ENCODE measurements around the gene SECISBP2L.

Gene SECISBP2L

GRCh38 chr15:49031804-49032203 lies 14.4 kb downstream of the SECISBP2L start:
- TF ChIP-seq POLR2AphosphoS5 (IDR thresholded peaks at IDR 0.05; ENCODE audit: low read depth, low read length) (no peak), FOXP2 (optimal IDR thresholded peaks at IDR 0.05; ENCODE audit: borderline replicate concordance, extremely low read depth, extremely low read length, insufficient read depth) (no peak)

DNA sequence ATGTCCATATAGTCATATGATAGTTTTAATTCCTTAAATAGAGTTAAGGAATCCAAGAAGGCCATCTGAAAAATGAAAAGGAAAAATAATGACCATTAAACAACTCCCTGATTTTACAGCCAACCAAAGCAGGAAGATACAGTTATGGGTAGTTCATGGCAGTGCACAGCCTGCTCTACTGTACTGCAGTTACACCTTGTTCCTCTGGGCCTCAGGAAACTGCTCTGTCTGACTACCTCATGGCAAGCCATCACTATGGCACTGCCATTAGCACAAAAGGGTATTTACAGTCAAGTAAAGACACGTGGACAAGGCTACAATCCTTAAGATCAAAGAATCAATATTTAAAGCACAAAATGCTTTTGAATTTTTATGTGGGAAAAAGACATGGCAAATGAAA lies 19.5 kb downstream of the SECISBP2L start:
- TF ChIP-seq SIN3A (IDR thresholded peaks at IDR 0.05; ENCODE audit: borderline replicate concordance, insufficient read depth, low read length) = no peak
- TF ChIP-seq, protein P1, sequence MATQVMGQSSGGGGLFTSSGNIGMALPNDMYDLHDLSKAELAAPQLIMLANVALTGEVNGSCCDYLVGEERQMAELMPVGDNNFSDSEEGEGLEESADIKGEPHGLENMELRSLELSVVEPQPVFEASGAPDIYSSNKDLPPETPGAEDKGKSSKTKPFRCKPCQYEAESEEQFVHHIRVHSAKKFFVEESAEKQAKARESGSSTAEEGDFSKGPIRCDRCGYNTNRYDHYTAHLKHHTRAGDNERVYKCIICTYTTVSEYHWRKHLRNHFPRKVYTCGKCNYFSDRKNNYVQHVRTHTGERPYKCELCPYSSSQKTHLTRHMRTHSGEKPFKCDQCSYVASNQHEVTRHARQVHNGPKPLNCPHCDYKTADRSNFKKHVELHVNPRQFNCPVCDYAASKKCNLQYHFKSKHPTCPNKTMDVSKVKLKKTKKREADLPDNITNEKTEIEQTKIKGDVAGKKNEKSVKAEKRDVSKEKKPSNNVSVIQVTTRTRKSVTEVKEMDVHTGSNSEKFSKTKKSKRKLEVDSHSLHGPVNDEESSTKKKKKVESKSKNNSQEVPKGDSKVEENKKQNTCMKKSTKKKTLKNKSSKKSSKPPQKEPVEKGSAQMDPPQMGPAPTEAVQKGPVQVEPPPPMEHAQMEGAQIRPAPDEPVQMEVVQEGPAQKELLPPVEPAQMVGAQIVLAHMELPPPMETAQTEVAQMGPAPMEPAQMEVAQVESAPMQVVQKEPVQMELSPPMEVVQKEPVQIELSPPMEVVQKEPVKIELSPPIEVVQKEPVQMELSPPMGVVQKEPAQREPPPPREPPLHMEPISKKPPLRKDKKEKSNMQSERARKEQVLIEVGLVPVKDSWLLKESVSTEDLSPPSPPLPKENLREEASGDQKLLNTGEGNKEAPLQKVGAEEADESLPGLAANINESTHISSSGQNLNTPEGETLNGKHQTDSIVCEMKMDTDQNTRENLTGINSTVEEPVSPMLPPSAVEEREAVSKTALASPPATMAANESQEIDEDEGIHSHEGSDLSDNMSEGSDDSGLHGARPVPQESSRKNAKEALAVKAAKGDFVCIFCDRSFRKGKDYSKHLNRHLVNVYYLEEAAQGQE (IDR thresholded peaks at IDR 0.05; ENCODE audit: insufficient read depth in 1 of 2, low read depth in 2 of 2, low read length in 2 of 2) = no peak
- TF ChIP-seq FOXP2 (optimal IDR thresholded peaks at IDR 0.05; ENCODE audit: borderline replicate concordance, extremely low read depth, extremely low read length, insufficient read depth) = no peak
- no peak for TF ChIP-seq POLR2AphosphoS5 (IDR thresholded peaks at IDR 0.05; ENCODE audit: low read depth, low read length)
- TF ChIP-seq TAF1 (IDR thresholded peaks at IDR 0.05; ENCODE audit: borderline replicate concordance, insufficient read depth, low read length) = no peak

- TF ChIP-seq TAF1 (IDR thresholded peaks at IDR 0.05; ENCODE audit: borderline replicate concordance, insufficient read depth, low read length) (no peak), POLR2AphosphoS5 (IDR thresholded peaks at IDR 0.05; ENCODE audit: low read depth, low read length) (no peak), FOXP2 (optimal IDR thresholded peaks at IDR 0.05; ENCODE audit: borderline replicate concordance, extremely low read depth, extremely low read length, insufficient read depth) (no peak), SIN3A (IDR thresholded peaks at IDR 0.05; ENCODE audit: borderline replicate concordance, insufficient read depth, low read length) (no peak)
- TF ChIP-seq, protein P1 (IDR thresholded peaks at IDR 0.05; ENCODE audit: insufficient read depth in 1 of 2, low read depth in 2 of 2, low read length in 2 of 2) = no peak
These were observed 21.4 kb downstream of the SECISBP2L start for GRCh38 chr15:49024840-49025239.

DNA sequence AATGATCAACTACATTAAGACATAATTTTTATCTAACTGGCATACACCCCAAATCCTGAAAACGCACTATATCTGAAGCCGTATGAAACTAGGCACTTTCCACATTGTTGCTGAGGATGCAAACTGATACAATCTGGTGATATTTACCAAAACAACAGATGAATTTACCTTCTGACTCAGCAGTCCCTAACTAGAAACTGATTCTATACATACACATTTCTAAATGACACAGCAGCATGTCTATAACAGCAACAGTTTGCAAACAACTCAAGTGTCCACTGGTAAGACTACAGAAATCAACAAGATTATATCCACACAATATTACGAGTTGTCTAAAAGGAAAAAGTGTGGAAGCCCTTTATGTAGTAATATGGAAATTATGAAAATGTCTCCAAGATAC lies 22.9 kb downstream of the SECISBP2L start:
- no peak for TF ChIP-seq TAF1 (IDR thresholded peaks at IDR 0.05; ENCODE audit: borderline replicate concordance, insufficient read depth, low read length)
- no peak for TF ChIP-seq POLR2AphosphoS5 (IDR thresholded peaks at IDR 0.05; ENCODE audit: low read depth, low read length)
- TF ChIP-seq, protein P1 (IDR thresholded peaks at IDR 0.05; ENCODE audit: insufficient read depth in 1 of 2, low read depth in 2 of 2, low read length in 2 of 2) = no peak
- no peak for TF ChIP-seq FOXP2 (optimal IDR thresholded peaks at IDR 0.05; ENCODE audit: borderline replicate concordance, extremely low read depth, extremely low read length, insufficient read depth)
- TF ChIP-seq SIN3A (IDR thresholded peaks at IDR 0.05; ENCODE audit: borderline replicate concordance, insufficient read depth, low read length) = no peak

- TF ChIP-seq TAF1 (IDR thresholded peaks at IDR 0.05; ENCODE audit: borderline replicate concordance, insufficient read depth, low read length) = no peak
- TF ChIP-seq SIN3A (IDR thresholded peaks at IDR 0.05; ENCODE audit: borderline replicate concordance, insufficient read depth, low read length) = no peak
- TF ChIP-seq POLR2AphosphoS5 (IDR thresholded peaks at IDR 0.05; ENCODE audit: low read depth, low read length) = no peak
- no peak for TF ChIP-seq FOXP2 (optimal IDR thresholded peaks at IDR 0.05; ENCODE audit: borderline replicate concordance, extremely low read depth, extremely low read length, insufficient read depth)
- TF ChIP-seq, protein P1 (IDR thresholded peaks at IDR 0.05; ENCODE audit: insufficient read depth in 1 of 2, low read depth in 2 of 2, low read length in 2 of 2) = no peak
These were observed 30.4 kb downstream of the SECISBP2L start for GRCh38 chr15:49015896-49016295.
